Activated T-helper 1 cell treated with anti-CD3 and anti-CD28 coated beads, Interleukin-2, amount 50 U/mL, for 16 hours (primary cell): ENCODE measurements around the gene RPL3.
"Not testable (repeated sequence)": the region's sequence is repeated elsewhere in the genome, so short reads cannot be mapped to it uniquely, and the experiment has no call there.

Experiments
- DNase-seq, 2 donors: peaks; one replicate each; pipeline ENCODE4 v3.0.0-alpha.2; 2020; ENCODE audit warnings: low read depth in 1 of 2, low spot score in 1 of 2

The RPL3 gene

DNA sequence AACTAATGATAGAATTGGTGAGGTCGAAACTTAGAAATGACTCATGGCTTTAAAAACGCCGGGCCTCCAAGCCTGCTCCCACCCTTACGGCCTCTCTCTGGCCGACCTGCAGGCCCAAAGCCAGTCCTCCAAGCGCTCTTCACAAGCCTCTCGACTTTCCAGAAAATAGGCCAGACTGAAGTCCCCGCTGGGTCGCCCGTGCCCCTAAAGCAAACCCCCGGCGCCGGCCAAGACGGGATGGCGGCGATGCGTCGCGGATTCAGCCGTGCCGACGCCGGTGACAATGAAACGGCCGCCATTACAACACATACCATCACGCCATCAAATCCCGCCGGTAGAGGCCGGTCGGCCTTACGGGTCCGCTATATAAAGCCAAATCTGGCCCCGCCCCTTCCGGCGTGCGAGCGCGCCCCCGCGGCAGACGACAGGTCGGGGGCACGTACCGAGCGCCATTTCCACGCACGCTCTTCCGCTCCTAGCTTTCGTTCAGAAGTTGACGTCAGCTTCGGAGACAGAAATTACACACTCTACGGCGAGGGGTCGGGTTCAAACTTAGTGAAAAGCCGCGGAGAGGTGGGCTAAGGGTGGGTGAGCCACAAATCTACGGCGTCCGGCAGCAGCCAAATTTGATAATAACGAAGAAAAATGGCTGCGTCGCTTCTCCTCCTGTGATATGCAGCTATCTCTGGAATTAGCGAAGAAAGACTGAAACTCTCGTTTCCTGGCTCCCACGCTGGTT is at the start of gene RPL3:
RPL3 (minus strand) TSS at position 340 of the 739 bp plus-strand sequence; CDS start at position 314, 26 bp downstream.
- DNase-seq, result peak; percentile 97

DNA sequence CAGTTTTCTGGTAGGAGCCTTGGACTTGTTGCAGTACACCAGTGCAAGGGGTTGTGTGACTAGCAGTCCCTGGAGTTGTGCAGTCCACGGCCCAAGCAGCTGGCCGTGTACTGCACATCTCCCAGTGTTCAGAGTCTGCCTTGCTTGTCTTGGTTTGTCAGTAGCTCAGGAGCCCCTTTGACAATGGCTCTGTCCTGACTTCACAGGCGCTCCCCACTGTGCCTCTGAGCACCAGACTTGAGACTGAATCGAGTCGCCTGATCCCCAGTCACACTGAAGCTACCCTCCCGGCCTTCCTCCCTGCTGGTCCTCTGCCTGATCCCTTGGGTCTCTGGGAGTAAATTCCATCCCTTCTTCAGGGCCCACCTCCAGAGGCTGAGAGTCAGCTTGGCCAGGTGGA is 49.8 kb upstream of the RPL3 start:
- DNase-seq, result no peak

DNA sequence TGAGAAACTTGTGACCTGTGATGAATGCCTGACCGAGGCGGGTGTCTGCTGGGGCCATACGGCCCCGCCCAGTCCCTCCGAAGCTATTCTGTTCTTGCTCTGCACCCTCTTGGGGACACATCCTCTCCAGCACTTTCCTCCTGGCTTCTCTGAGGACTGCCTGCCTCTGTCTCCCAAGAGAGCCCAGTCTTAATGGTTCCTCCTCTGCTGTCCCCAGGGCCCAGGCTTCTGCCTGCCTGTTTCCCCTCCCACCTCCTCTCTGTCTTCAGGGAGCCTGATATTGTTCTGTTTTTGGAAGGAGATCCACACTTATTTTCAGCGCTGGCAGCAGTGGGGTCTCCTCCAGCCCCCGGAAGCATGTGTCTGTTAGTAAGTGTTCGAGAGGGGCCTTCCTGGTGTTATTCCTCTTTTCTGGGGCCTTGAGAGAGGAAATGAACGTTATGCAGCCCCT is 49.1 kb upstream of the RPL3 start:
- DNase-seq, result no peak

DNA sequence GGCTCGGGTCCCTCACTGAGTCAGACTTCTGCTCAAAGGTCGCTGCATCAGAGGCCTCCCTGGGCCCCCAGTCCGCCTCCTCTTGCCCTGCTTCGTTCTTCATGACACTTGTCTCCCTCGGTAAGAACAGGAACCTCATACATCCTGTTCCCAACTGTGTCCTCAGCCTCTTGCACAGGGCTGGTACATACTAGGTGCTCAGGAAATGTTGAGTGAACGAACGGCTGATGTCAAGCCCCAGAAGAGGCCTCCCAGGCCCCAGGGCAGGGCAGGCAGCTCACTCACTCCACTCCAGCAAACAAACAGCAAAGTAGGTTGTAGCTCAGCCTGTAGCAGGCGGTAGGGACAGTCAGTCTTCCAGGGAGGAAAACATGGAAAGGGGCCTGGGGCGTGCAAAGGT is 47.6 kb upstream of the RPL3 start:
- no peak for DNase-seq

DNA sequence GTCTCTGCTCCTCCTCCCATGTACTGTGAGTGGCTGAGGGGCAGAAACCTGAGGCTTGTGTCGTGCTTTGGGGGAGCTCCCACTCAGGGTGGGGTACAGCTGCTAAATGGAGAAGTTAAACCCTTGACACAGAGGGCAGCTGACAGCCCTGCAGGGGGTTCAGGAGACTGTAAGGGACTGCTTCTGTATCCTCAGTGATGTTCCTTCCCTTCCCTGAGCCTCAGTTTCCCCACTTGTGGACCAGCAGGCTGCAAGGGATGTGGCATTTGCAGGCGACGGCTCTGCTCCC is 46.0 kb upstream of the RPL3 start:
- no peak for DNase-seq

DNA sequence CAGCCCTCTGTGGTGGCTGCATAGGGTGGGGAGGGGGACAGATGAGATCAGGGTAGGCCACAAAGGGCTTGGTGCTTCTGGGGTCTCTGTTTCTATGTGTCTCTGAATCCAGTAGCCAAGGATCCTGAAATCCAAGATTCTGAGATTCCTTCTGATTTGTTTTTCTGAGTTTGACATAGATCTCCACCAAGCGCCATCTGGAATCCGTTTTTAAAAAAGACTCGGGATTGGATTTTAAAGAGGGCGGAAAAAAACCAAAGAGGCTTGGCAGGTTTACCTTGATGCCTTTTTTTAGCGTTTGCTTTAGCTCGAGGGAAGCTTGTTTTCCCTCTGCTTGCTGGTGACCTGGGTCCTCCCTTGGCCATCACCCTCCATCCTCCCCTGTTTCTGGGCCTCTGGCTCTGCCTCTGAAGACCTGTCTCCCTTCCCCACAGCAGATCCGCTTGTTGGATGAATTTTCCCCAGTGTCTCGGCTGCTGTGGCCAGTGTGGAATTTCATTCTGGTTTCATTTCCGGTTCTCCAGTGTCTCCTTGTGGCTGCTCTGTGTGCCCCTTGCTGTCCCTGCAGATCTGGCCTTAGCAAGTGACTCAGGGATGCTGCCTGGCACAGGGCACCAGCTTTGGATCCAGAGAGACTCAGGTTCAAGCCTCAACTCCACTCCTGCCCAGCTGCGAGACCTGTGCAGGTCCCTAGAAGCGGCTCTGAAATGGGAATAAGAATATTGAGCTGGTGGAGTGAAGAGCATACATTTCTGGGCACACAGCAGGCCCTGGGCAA is 45.5 kb upstream of the RPL3 start:
- no peak for DNase-seq

DNA sequence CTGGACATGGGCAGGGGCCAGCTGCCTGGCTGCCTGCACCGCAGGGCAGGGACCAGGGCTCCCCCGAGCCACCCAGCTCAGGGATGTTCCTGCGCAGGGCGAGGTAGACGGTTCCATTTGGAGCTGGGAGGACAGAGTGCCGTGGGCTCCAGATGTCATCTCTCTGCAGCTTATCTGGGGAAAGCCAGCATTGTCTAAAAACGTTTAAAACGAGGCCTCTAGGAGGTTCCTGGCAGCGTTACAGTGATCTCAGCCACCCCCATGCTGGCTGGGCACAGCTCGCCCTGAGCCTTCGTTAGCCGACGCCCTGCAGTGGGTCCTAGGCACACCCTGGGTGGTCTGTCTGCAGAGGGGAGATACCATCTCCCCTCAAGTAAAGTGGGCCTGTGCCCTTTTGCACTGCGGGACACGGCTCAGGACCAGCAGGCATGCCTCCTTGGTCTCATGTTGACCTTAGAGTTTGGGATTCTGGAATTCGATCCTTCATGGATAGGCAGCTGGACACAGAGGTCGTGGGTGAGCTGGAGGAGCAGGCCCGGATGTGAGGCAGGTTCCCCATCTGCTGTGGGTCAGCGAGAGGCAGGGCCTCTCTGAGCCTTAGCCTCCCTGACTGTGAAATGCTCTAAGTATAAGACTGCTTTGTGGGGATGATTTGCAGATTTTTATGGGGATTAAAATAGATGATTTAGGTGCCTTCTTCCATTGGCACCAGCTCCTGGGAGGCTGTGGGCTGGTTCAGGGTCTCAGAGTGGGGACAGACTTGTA is 44.5 kb upstream of the RPL3 start:
- no peak for DNase-seq

DNA sequence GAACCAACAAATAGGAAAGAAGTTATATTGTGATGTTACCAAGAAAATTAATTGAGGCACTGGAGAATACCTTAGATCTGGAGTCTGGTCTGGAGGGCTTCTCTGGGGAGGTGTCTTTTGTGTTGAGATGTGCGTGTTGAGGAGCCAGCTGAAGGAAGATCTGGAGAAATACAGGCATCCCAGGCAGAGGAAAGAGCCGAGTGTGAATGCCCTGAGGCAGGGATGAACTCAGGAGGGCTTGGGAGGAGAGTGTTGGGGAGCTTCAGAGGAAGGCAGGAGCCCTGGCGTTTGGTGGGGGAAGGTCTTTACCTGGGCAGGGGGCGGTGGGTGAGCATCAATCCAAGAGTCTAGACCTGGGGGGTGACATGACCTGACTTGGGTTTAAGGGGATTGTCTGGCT is 43.5 kb upstream of the RPL3 start:
- DNase-seq, result no peak

DNA sequence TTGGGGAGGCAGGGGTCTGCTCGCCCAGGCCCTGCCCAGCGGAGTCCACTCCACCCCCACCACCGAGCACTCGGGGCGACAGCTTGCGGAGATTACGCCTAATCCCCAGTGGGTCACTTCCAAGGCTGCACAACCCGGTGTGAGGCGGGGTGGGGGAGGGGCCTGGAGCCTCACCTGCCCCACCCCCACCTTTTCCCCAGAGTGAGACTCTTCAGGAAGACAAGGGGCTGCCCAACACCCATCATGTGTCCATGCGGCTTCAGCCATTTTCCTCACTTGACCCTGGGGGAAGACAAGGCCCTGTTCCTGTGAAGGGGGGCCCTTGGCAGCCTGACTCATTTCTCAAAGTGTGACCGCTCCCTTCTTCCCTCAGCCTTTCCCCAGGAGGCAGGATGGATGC is 42.8 kb upstream of the RPL3 start:
- no peak for DNase-seq

DNA sequence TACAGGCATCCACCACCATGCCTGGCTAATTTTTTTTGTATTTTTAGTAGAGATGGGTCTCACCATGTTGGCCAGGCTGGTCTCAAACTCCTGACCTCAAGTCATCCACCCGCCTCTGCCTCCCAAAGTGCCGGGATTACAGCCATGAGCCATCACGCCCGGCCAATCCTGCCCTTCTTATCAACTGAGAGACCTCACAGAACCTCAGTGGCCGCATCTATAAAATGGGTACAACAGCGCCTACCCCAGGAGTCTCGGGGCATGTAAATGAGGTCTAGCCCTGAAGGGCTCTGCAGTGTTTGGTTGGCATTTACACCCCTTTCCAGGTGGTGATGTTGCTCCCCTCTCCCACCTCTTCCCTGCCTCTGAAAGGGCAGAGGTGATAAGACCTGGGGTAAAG is 42.1 kb upstream of the RPL3 start:
- no peak for DNase-seq

DNA sequence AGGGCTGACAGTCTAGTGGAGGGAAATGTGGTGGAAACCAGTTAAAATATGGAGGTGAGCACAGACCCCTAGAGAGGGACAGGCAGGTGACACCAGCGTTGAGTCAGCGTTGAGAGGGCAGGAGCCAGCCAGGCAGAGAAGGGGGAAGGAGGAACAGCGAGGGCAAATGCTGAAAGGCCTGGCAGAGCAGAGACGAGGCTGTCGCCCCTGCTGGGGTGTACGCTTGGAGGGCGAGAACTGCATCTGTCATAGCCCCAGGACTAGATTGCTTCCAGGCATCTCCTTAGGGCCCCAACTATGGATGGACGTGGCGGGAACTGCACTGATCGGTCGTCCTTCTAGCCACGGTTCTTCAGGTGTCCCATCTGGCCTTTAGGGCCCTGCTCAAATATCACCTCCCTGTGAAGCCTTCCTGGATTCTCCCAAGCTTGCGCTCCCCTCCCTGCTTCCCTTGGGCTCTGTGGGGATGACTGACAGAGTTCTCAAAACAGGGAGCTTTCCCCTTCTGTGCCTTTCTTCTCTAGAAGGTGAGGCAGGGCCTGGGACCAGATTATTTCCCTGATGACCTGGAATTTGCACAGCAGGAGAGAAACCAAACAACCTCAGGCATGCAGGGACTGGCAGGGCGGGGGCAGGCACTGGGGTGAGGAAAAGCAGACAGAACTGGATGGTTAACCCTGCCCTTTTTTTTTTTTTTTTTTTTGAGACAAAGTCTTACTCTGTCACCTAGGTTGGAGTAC is 41.4 kb upstream of the RPL3 start:
- DNase-seq, result no peak

DNA sequence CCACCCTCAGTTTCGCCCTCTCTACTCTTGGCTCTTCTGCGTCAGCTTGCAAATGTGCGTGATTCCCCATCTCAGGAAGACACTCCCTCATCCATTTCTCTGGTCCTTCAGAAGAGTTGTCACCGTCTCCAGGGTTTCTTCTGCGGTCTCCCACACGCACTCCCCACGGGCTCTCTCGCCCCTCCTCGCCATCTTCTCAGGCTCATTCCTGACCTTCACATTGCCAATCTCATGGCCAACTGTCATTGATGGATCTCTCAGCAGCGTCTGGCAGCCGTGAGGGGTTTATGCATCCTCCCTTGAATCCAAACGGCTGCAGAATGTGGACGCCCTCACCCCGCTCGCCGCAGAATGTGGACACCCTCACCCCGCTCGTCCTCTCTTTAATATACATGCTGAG is 40.8 kb upstream of the RPL3 start:
- no peak for DNase-seq

DNA sequence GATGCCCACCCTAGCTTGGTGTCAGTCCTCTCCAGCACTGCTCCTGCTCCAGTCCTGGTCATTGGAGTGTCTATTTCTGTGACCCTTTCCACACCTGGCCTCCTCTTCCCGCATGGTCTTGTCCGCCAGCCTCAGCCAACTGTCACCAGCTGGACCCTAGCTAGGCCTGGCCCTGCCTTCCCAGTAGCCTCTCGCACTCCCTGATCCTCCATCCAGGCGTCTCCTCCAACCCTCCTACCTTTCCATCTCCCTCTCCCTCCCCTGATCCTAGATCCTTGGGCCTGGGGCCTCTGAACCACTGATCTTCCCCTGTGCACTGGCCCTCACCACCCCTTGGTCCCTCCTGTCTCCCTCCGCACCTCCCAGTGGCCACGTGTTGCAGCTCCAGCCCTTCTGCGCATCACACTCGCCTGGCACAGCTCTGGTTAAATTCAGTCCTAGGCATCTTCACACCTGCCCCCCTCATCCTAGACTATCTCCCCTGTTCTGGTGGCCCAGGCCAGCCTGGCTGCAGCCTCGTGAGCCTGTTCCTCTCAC is 40.3 kb upstream of the RPL3 start:
- no peak for DNase-seq

DNA sequence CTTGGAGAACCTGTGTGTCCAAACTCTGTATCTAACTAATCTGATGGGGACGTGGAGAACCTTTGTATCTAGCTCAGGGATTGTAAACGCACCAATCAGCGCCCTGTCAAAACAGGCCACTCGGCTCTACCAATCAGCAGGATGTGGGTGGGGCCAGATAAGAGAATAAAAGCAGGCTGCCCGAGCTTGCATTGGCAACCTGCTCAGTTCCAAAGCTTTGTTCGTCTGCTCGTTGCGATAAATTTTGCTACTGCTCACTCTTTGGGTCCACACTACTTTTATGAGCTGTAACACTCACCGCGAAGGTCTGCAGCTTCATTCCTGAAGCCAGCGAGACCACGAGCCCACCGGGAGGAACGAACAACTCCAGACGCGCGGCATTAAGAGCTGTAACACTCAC is 38.8 kb upstream of the RPL3 start:
- DNase-seq, result not testable (repeated sequence)

DNA sequence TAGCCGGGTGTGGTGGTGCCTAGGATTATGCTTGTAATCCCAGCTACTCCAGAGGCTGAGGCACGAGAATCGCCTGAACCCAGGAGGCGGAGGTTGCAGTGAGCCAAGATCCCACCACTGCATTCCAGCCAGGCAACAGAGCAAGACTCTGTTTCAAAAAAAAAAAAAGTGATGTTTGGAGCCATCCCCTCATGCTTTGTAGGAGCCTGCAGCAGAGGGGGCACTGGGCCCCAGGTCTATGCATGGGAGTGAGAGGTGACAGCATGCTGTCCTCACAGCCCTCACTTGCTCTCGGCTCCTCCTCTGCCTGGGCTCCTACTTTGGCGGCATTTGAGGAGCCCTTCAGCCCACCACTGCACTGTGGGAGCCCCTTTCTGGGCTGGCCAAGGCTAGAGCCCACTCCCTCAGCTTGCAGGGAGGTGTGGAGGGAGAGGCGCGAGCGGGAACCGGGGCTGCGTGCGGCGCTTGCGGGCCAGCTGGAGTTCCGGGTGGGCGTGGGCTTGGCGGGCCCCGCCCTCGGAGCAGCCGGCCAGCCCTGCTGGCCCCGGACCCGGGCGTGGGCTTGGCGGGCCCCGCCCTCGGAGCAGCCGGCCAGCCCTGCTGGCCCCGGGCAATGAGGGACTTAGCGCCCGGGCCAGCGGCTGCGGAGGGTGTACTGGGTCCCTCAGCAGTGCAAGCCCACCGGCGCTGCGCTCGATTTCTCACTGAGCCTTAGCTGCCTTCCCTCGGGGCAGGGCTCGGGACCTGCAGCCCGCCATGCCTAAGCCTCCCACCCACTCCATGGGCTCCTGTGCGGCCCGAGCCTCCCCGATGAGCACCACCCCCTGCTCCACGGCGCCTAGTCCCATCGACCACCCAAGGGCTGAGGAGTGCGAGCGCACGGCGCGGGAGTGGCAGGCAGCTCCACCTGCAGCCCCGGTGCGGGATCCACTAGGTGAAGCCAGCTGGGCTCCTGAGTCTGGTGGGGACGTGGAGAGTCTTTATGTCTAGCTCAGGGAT is 38.0 kb upstream of the RPL3 start:
- not testable (repeated sequence) for DNase-seq

DNA sequence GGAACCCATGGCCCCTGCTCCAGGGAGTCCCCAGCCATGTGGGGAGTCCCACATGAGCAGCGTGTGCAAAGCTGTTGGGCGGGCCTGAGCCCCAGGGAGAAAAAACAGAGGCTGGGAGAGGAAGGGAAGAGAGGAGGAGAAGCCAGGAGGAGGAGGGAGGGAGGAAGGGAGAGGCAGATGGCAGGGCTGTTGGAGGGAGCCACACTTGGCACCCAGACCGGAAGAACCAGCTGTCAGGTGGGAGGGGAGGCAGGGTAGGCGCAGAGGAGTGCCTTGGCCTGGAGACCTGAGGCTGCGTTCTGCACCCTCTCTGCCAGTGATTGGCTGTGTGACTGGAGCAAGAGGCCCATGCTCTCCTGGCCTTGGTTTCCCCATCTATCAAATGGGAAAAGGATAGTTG is 37.0 kb upstream of the RPL3 start:
- no peak for DNase-seq

DNA sequence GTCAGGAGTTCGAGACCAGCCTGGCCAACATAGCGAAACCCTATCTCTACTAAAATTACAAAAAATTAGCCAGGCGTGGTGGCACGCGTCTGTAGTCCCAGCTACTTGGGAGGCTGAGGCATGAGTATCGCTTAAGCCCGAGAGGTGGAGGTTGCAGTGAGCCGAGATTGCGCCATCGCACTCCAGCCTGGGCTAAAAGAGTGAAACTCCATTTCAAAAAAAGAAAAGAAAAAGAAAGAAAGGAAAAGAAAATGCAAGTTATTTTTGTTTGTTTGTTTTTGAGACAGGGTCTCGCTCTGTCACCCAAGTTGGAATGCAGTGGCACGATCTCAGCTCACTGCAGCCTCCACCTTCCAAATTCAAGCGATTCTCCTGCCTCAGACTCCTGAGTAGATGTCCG is 36.4 kb upstream of the RPL3 start:
- not testable (repeated sequence) for DNase-seq

DNA sequence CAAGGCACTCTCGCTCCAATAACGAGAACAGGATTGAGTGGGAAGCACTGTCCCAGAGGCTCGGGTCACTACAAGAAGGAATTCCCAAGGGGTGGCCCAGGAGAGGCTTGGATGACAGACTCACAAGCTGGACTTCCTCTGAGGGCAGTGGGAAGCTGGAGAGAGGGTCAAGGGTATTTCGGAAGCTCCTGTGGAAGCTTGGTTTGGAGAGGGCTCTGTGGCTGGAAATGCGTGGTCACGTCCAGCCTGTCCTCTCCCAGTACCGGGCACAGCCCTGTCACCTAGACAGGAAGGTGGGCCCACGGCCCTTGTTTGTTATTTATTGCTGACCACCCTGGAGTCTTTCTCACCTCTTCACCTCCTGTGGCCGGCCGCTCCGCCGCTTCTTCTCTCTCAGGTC is 35.7 kb upstream of the RPL3 start:
- DNase-seq, result no peak

DNA sequence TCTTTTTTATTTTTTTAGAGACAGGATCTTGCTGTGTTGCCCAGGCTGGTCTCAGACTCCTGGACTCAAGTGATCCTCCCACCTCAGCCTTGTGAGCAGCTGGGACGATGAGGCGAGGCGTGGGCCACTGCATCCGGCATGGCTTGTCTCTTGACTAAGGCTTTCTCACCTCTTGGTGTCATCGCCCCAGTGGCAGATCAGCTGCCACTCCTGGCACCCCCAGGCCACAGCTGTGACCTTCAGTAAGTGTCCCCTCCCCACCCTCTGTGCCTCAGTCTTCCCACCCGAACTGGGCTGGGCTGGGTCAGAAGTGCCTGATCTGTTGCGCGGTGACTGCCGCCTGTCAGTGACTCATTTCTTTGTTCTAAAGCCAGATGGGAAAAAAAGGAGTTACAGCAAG is 33.9 kb upstream of the RPL3 start:
- no peak for DNase-seq

DNA sequence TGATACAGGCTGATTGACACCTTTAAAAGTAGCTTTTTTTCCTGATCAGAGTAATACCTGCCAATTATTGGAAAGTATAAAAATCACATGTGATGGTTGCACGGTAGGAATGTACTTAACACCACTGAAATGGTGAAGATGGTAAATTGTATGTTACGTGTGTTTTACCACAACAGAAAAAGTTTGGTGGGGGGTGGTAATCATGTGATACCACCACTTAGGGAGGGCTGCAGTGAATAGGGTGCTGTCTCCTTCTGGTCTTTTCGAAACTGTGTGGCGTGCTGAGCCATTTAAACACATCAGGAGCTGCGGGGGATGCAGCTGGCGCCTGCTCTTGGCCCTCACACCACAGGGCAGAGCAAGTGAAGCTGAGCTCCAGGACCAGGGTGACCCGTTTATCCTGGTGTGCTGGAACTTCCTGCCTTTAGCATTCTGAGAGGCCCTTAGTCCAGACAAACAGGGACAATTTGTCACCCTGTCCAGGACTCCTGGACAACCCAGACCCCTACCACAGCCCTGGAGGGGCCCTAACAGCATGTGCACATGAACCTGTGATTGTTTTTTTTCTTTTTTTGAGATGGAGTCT is 33.0 kb upstream of the RPL3 start:
- DNase-seq, result no peak
